GM12891 (cell line): ENCODE measurements around the gene FARS2.

ENCODE experiments used
- POLR2A ChIP-seq: IDR thresholded peaks from 2 replicates; pipeline ENCODE4 v1.6.1; 2011; ENCODE audit warnings: low read depth, low read length, control low read depth
- POLR2AphosphoS5 ChIP-seq: IDR thresholded peaks from 2 replicates; pipeline ENCODE4 v1.6.1; 2011; ENCODE audit warnings: low read depth, low read length, control low read depth
- SPI1 ChIP-seq: IDR thresholded peaks from 2 replicates; pipeline ENCODE4 v1.6.1; 2011; ENCODE audit warnings: low read depth, low read length, control low read depth
- TAF1 ChIP-seq: IDR thresholded peaks from 2 replicates; pipeline ENCODE4 v1.6.1; 2011; ENCODE audit warnings: low read depth, low read length, control low read depth

- TF ChIP-seq POLR2A, result no peak
- no peak for TF ChIP-seq SPI1
- TF ChIP-seq POLR2AphosphoS5, result no peak
- no peak for TF ChIP-seq TAF1
These were observed 309.3 kb downstream of the FARS2 start for GRCh38 chr6:5570641-5571040.
